TTC549 (cell line): ENCODE measurements around the gene PLK4.
"Not testable (repeated sequence)": the region's sequence is repeated elsewhere in the genome, so short reads cannot be mapped to it uniquely, and the experiment has no call there.

ENCODE experiments used
- FAIRE-seq: peaks from 2 replicates; lab custom pipeline; 2012; peaks lifted over from hg19 to GRCh38; lab: Jason Lieb, UNC

The PLK4 gene

GRCh38 chr4:127916512-127916911 is 35.8 kb downstream of the PLK4 start:
- FAIRE-seq: no peak

- no peak for FAIRE-seq
Measured at GRCh38 chr4:127917151-127917550, 36.5 kb downstream of the PLK4 start.

- FAIRE-seq: no peak
Measured at GRCh38 chr4:127920521-127920920, 39.8 kb downstream of the PLK4 start.

GRCh38 chr4:127922226-127922625 is 41.5 kb downstream of the PLK4 start:
- no peak for FAIRE-seq

GRCh38 chr4:127925720-127926119 is 45.0 kb downstream of the PLK4 start:
- FAIRE-seq: not testable (repeated sequence)

GRCh38 chr4:127930175-127930574 is 49.5 kb downstream of the PLK4 start:
- FAIRE-seq: no peak

GRCh38 chr4:127931836-127932235 is 51.1 kb downstream of the PLK4 start:
- not testable (repeated sequence) for FAIRE-seq

GRCh38 chr4:127936974-127937373 is 56.3 kb downstream of the PLK4 start:
- FAIRE-seq: no peak
